Right renal pelvis (tissue), 4 donors: Measurements from ENCODE around the gene ANK3. TPM values are rescaled to one million over a fixed set of nuclear protein-coding genes. Genes with fewer than 3 reads are reported as not detected.
"Not testable (repeated sequence)": the region's sequence is repeated elsewhere in the genome, so short reads cannot be mapped to it uniquely, and the experiment has no call there.

Experiments
- DNase-seq, 4 donors: peaks; one replicate each; pipeline ENCODE4 v3.0.0-alpha.2; 2013; ENCODE audit warnings: low read depth in 4 of 4, low spot score in 3 of 4, missing footprints in 1 of 4
- polyA plus RNA-seq, 4 donors: library from polyadenylated mRNA; unstranded; fragments of 120-200 nt; gene quantifications; one replicate each; pipeline ENCODE4 v1.2.1, GENCODE V29; 2013; ENCODE audit not compliant: insufficient read length in 4 of 4

Gene ANK3
- polyA plus RNA-seq, 4 donors: 129 to 154 (median 141) TPM

- no peak for DNase-seq
Measured at GRCh38 chr10:60312818-60313588, 76.7 kb downstream of the ANK3 start.

- DNase-seq: no peak
Measured at GRCh38 chr10:60311821-60312220, 77.9 kb downstream of the ANK3 start.

GRCh38 chr10:60310740-60311139, 78.9 kb downstream of the ANK3 start:
- peak in 2 of 4 donors; percentile 13 to 14 for DNase-seq

- no peak for DNase-seq
Measured at GRCh38 chr10:60309891-60310290, 79.8 kb downstream of the ANK3 start.

- no peak for DNase-seq
Measured at GRCh38 chr10:60309371-60309770, 80.3 kb downstream of the ANK3 start.

- no peak for DNase-seq
Measured at GRCh38 chr10:60305380-60305892, 84.2 kb downstream of the ANK3 start.

- DNase-seq: no peak
Measured at GRCh38 chr10:60304829-60305379, 84.8 kb downstream of the ANK3 start.

GRCh38 chr10:60303778-60304177, 85.9 kb downstream of the ANK3 start:
- no peak for DNase-seq

- DNase-seq: no peak
Measured at GRCh38 chr10:60299961-60300883, 89.5 kb downstream of the ANK3 start.

GRCh38 chr10:60299390-60299778, 90.3 kb downstream of the ANK3 start:
- DNase-seq: no peak

- DNase-seq: no peak
Measured at GRCh38 chr10:60298408-60299389, 91.0 kb downstream of the ANK3 start.

- no peak for DNase-seq
Measured at GRCh38 chr10:60296073-60296472, 93.6 kb downstream of the ANK3 start.

- no peak for DNase-seq
Measured at GRCh38 chr10:60295028-60295937, 94.4 kb downstream of the ANK3 start.

- DNase-seq: no peak
Measured at GRCh38 chr10:60293581-60294175, 96.0 kb downstream of the ANK3 start.

GRCh38 chr10:60292998-60293397, 96.7 kb downstream of the ANK3 start:
- DNase-seq: no peak

GRCh38 chr10:60292536-60292935, 97.1 kb downstream of the ANK3 start:
- DNase-seq: not testable (repeated sequence)

- no peak for DNase-seq
Measured at GRCh38 chr10:60291344-60291930, 98.2 kb downstream of the ANK3 start.

- no peak for DNase-seq
Measured at GRCh38 chr10:60290558-60290957, 99.1 kb downstream of the ANK3 start.
